Daoy (cell line): ENCODE results near the gene B4GALT2. TPM values are rescaled to one million over a fixed set of nuclear protein-coding genes. Genes with fewer than 3 reads are reported as not detected.

Source experiments
- DNase-seq: peaks from one replicate; pipeline ENCODE4 v3.0.0-alpha.2; 2015; ENCODE audit warnings: low read depth
- total RNA-seq: library from RNA; depleted of rRNA; stranded (reverse); fragments of >200 nt; shearing (Covaris generic); gene quantifications from 2 replicates; pipeline ENCODE4 v1.2.3, GENCODE V29; 2014

Gene B4GALT2
- total RNA-seq, 1 experiment from 2014 or later = 58.1 TPM

- no peak for DNase-seq
Observed at GRCh38 chr1:44002606-44003157, 23.7 kb downstream of the B4GALT2 start.

DNA sequence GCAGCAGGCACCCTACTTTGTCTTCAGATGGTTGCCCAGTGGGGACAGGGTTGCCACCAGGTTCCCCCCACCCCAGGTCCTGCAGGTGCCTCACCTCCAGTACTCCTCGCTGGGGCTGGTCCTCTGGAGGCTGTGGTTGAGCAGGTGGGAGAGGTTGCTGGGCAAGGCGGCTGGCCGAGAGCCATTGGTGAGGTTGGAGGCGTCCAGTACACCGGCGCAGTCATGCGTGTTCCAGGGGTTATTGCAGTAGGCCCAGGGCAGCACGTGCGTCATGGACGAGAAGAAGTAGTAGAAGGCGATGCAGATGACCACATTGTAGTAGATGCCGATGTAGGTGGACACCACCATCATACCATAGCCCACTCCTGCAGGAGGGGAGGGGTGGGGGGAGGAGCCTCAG lies 29.2 kb downstream of the B4GALT2 start:
- DNase-seq = no peak

GRCh38 chr1:44010935-44011471 lies 32.0 kb downstream of the B4GALT2 start:
- no peak for DNase-seq

DNA sequence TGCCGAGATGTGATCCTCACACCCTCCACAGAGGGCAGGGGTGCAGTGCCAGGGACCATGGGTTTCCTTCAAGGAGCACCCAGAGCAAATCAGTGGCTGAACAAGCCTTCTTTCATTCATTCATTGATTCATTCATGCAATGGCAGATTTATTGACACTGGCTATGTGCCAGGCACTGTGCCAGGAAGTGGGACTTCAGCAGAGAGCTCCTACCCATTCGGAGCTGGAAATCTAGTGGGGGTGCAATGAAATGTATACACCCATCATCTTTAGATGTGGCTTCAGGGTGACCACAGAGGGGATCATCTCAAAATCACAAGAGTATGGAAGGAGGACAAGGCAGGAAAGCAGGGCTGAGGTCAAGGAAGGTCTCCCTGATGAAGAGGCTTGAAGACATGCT lies 33.4 kb downstream of the B4GALT2 start:
- peak; percentile 33 for DNase-seq

GRCh38 chr1:44012941-44013609 lies 34.1 kb downstream of the B4GALT2 start:
- no peak for DNase-seq

GRCh38 chr1:44013949-44014348 lies 34.9 kb downstream of the B4GALT2 start:
- DNase-seq = no peak

- DNase-seq = no peak
Observed at GRCh38 chr1:44014365-44015104, 35.5 kb downstream of the B4GALT2 start.

- DNase-seq = no peak
Observed at GRCh38 chr1:44015206-44015605, 36.2 kb downstream of the B4GALT2 start.

- DNase-seq = no peak
Observed at GRCh38 chr1:44016041-44016889, 37.3 kb downstream of the B4GALT2 start.

- DNase-seq = no peak
Observed at GRCh38 chr1:44016890-44017400, 37.9 kb downstream of the B4GALT2 start.

DNA sequence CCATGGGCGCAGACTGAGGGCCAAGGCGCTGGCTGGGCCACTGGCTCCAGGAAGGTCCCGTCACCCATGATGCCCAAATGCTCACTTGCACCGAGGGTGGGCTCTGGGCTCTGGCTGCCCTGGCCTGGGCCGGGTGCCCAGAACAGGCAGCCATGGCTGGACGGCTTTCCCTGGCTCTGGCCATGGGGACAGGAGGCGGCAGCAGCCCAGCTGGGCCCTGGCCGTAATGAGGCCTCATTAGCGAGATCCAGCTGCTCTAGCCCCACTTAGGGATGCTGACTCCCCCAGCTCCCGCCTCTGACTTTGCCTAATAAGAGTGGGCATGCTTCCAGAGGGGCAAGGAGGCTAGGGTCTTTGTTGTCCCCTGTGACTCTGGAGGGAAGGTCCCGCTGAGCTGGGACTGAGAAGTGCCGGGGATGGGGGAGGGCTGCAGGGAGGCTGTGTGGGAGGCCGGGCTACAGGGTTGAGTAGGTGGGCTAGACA lies 40.5 kb downstream of the B4GALT2 start:
- no peak for DNase-seq

GRCh38 chr1:44020464-44020863 lies 41.5 kb downstream of the B4GALT2 start:
- no peak for DNase-seq

DNA sequence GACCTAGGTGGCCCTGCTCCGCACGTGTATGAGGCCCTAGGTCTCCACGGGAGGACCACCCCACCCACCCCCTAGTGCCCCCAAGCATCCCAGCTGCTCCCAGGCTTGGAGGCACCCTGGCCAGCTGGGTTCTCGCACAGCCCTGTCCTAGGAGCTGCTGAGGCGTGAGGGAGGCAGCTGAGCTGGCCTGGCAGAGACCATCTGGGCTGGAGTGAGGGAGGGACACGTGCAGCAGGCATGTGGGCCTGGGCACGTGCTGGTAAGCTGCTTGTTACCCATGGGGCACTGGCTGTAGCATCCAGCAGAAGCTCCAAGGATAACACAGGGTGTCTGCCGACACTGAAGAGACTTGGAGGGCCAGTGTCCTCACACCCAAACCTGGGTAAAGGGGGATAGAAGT lies 42.1 kb downstream of the B4GALT2 start:
- DNase-seq = no peak

DNA sequence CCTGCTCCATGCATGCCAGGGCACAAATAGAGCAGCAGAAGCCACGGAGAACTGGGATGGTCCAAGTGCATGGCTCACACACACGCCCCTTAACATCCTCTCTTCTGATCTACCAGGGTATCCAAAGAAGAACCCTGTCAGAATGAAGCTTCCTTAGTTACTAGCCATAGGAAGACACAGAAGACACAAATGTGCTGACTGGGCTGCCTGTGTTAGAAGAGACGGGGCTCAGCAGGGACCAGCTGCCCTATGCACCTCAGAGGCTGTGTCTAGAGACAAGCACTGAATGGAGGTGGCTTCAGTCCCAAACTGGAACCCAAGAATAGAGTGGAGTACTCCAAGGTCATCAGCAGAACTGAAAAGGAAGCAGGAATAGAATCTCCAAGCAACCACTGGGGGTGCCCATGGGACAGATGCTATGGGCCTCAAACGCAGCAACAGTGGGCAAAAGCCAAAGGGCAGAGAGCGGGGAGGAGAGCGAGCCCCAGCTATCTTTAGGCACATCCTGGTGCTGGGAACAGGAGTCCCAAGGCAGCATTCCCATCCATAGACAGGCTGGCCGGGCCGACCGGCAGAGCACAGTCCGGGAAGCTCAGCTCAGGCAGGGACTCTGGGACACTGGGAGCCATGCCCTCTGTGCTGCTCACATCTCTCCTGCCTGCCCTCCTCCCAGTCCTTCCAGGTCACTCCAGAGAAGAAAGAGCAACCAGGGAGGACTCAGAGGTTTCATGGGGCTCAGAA lies 42.7 kb downstream of the B4GALT2 start:
- no peak for DNase-seq

DNA sequence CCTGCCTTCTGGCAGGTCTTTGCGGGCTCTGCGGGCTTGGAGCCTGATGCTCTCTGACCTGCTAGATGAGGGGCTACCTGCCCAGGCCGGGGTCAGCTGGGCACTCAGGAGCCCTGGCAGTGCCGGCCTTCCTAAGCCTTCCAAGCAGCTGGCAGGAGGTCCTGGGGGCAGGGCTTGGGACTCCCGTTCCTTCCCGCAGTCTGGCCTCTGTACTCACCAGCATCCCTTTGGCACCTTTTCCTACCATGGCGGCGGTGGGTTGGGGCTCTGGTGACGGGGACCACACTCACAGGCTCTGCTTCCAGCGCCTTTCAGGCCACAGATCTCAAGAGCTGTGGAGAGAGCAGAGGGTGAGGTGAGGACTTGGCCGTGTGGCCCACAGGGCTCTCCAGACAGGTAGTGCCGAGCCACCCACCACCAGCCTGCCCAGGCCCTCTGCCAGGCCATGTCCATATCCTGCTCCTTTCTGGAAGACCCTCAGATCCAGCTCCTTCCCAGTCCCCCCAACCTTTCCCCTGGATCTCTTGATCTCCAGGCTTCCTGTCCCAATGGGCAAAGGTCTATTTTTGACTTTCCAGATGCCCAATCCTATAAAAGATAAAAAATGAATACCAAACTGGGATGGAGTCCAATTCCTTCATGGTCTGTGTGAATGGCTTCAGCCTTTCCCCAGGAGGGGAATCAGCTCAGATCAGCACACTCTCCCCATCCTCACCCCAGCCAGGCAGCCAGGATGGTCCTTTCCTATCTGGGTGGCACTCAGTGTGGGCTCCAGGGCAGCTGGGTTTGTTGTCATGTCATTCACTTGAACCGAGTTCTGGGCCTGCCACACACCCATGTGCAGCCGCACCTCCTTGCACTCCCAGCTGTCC lies 45.3 kb downstream of the B4GALT2 start:
- DNase-seq = no peak

DNA sequence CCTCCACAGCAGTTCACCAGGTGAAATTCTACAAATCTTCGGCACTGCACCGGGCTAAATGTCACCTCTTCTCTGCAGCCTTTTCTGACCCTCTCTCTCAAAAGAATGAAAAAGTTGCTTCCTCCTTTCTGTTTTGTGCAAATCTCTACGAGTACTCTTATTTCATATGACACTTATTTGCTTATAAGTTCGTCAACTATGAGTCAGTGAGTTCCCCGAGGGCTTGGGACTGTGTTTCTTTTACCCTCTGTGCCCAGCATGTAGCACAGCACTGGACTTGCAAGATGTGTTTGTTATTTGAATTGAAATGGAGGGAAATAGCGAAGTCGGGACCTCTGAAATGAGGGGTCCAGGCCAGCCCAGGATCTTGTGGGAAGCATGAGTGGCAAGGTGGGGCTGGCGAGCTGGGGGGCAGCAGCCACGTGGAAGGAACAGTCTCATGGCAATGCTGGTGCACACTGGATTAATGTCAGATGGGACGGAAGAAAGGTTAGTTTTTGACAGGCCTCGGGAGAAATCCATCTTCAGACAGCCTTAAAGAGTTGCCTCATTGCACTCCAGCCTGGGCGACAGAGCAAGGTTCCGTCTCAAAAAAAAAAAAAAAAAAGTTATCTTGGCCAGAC lies 46.0 kb downstream of the B4GALT2 start:
- DNase-seq = no peak

- DNase-seq = no peak
Observed at GRCh38 chr1:44025816-44026215, 46.8 kb downstream of the B4GALT2 start.

- DNase-seq = no peak
Observed at GRCh38 chr1:44027320-44027719, 48.3 kb downstream of the B4GALT2 start.

DNA sequence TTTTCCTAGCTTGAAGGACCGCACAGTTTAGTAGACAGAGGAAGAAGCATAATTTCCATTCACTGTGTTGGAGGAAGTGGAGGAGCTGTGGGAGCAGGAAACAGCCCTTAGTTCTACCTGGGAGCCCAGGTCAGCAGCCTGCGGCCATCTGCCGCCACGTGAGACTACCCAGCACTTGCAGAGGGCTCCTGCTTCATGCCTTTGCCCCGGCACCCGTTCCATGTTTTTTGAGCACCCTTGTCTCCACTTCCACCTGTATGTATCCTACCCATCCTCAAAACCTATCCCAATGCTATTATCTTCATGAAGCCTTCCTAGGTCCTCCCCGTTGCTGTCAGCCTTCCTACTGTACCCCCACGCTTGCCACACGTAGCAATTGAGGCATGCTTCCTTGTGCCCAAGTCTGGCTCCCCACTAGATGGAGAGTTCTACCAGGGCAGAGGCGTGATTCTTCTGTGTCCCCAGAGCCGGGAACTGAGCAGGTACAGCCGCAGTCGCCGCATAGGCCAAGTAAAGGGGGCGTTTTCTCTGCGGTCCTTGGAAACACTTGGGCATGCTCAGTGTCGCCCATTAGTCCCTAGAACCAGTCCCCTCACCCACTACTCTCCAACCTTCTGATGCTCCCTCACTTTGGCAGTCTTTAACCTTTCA lies 50.4 kb downstream of the B4GALT2 start:
- no peak for DNase-seq
